Prostate gland (tissue), 2 donors: ENCODE results near the gene ZNF516. TPM values are rescaled to one million over a fixed set of nuclear protein-coding genes. Genes with fewer than 3 reads are reported as not detected.
A peak's percentile ranks its signal among the peaks of the same experiment; 100 is the strongest.

ENCODE experiments used
- DNase-seq: peaks from one replicate; pipeline ENCODE4 v3.0.0-alpha.2; 2019; ENCODE audit warnings: low spot score
- H3K27ac ChIP-seq, 2 donors: fragments of 200-600 bp; sonication (generic); 2 replicates each; pipeline ENCODE4 v1.5.1; 2017 to 2019
- H3K27me3 ChIP-seq: fragments of 200-600 bp; sonication (generic); replicated peaks from 2 replicates; pipeline ENCODE4 v1.5.1; 2019; ENCODE audit not compliant: insufficient read depth
- H3K36me3 ChIP-seq, 2 donors: fragments of 200-600 bp; sonication (generic); 1 replicate in 1 of 2; 2 replicates in 1 of 2; pipeline versions ENCODE4 v1.5.1 to v1.8.1; 2017 to 2019
- H3K4me1 ChIP-seq: fragments of 200-600 bp; sonication (generic); replicated peaks from 2 replicates; pipeline ENCODE4 v1.5.1; 2019
- H3K4me3 ChIP-seq, 2 donors: fragments of 200-600 bp; sonication (generic); 2 replicates each; pipeline ENCODE4 v1.5.1; 2017 to 2019
- H3K9me3 ChIP-seq: fragments of 200-600 bp; sonication (generic); 2 replicates; pipeline ENCODE4 v1.5.1; 2017
- CTCF ChIP-seq, 4 experiments: fragments of 200-600 bp in 2 of 4; fragments of 450-650 bp in 2 of 4; sonication (generic) in 2 of 4; IDR thresholded peaks; 1 replicate in 3 of 4; 2 replicates in 1 of 4; pipeline ENCODE4 v1.5.1; 2016 to 2019; ENCODE audit warnings: antibody characterized with exemption in 4 of 4, mild to moderate bottlenecking in 2 of 4, moderate library complexity in 2 of 4
- POLR2A ChIP-seq: fragments of 450-650 bp; IDR thresholded peaks from one replicate; pipeline ENCODE4 v1.6.1; 2016; ENCODE audit warnings: antibody characterized with exemption, mild to moderate bottlenecking
- POLR2AphosphoS5 ChIP-seq: sonication (generic); formaldehyde crosslinking; IDR thresholded peaks from one replicate; pipeline ENCODE4 v1.6.1; 2017; ENCODE audit warnings: antibody characterized with exemption
- WGBS: methylation state at CpG from one replicate; pipeline ENCODE4 v1.1.5; 2018; 5-methylcytosine and 5-hydroxymethylcytosine counted together
- intact Hi-C: fragments of 100-400 bp; cut with DNase I; formaldehyde crosslinking; loops from one replicate; pipeline ENCODE4 v1.14.2; 2022
- total RNA-seq, 2 donors: library from RNA; depleted of rRNA; stranded (reverse); fragments of >200 nt; gene quantifications; one replicate each; pipeline ENCODE4 v1.1.0, GENCODE V29; 2016

Gene ZNF516
- total RNA-seq, 2 donors from 2014 or later: 25.0 to 158 TPM

GRCh38 chr18:76521417-76522121 lies 26.5 kb upstream of the ZNF516 start:
- Histone ChIP-seq H3K27me3 (no peaks in the 10 kb centered on the region), H3K27ac (no peak overlapping the region), H3K4me1 (no peaks in the 10 kb centered on the region), H3K4me3 (no peak overlapping the region), H3K36me3 (no peaks in the 10 kb centered on the region), H3K9me3 (no peaks in the 10 kb centered on the region)
- no peak for DNase-seq
- TF ChIP-seq POLR2A (no peak), POLR2AphosphoS5 (no peak), CTCF (IDR thresholded peaks at IDR 0.05) (no peak)
- intact Hi-C loops: no loop called here
- WGBS: 78% methylated on average over 11 of the region's 11 CpGs

GRCh38 chr18:76518860-76519538 lies 24.0 kb upstream of the ZNF516 start:
- H3K4me3 ChIP-seq: peak overlapping the region; percentile 9 to 13
- H3K4me1 ChIP-seq: no peaks in the 10 kb centered on the region
- no peaks in the 10 kb centered on the region for H3K9me3 ChIP-seq
- H3K36me3 ChIP-seq: no peaks in the 10 kb centered on the region
- WGBS: 46% methylated on average over 18 of the region's 18 CpGs
- H3K27ac ChIP-seq: peak overlapping the region; percentile 47 to 60
- no peak for DNase-seq
- no peaks in the 10 kb centered on the region for H3K27me3 ChIP-seq
- intact Hi-C loops: loop anchor here (2.0 kb wide), 1 partner anchor 22 kb away; no protein-coding TSS in a partner anchor
- TF ChIP-seq POLR2AphosphoS5: no peak
- TF ChIP-seq CTCF (IDR thresholded peaks at IDR 0.05): no peak
- TF ChIP-seq POLR2A: no peak

GRCh38 chr18:76518123-76518859 lies 23.2 kb upstream of the ZNF516 start:
- Histone ChIP-seq H3K27ac (peak overlapping the region; percentile 47 to 60), H3K4me3 (peak overlapping the region in 1 of 2 donors; percentile 9), H3K36me3 (no peaks in the 10 kb centered on the region), H3K9me3 (no peaks in the 10 kb centered on the region), H3K4me1 (no peaks in the 10 kb centered on the region), H3K27me3 (no peaks in the 10 kb centered on the region)
- TF ChIP-seq CTCF (IDR thresholded peaks at IDR 0.05) (no peak), POLR2AphosphoS5 (no peak), POLR2A (no peak)
- intact Hi-C loops: loop anchor here (2.0 kb wide), 1 partner anchor 21 kb away; no protein-coding TSS in a partner anchor
- DNase-seq: no peak
- 31% methylated on average over 25 of the region's 25 CpGs for WGBS

GRCh38 chr18:76515576-76515975 lies 20.5 kb upstream of the ZNF516 start:
- intact Hi-C loops: no loop called here
- H3K27ac ChIP-seq: no peak overlapping the region
- H3K4me1 ChIP-seq: no peaks in the 10 kb centered on the region
- WGBS: 91% methylated on average over 3 of the region's 3 CpGs
- TF ChIP-seq POLR2A (no peak), CTCF (IDR thresholded peaks at IDR 0.05) (no peak), POLR2AphosphoS5 (no peak)
- no peaks in the 10 kb centered on the region for H3K27me3 ChIP-seq
- H3K36me3 ChIP-seq: no peaks in the 10 kb centered on the region
- no peak for DNase-seq
- H3K4me3 ChIP-seq: no peak overlapping the region
- no peaks in the 10 kb centered on the region for H3K9me3 ChIP-seq
